Heart right ventricle (tissue), 16 donors: ENCODE data around the gene AMIGO3. TPM values are rescaled to one million over a fixed set of nuclear protein-coding genes. Genes with fewer than 3 reads are reported as not detected.

Source experiments
- ATAC-seq, 8 donors: fragments of 200-7000 bp; cut with Tn5 transposase; one replicate each; pipeline ENCODE4 v1.9.1; 2020; ENCODE audit warnings: mild to moderate bottlenecking in 8 of 8, moderate library complexity in 8 of 8, moderate number of reproducible peaks in 1 of 8
- DNase-seq, 2 donors: peaks; one replicate each; pipeline ENCODE4 v3.0.0-alpha.2; 2020
- H3K27ac ChIP-seq, 10 donors: fragments of 200-600 bp; sonication (generic) in 2 of 10; one replicate each; pipeline versions ENCODE4 v1.5.0 to v1.8.0; 2020 to 2022; ENCODE audit warnings: mild to moderate bottlenecking in 3 of 10
- H3K27me3 ChIP-seq, 7 donors: fragments of 200-600 bp; one replicate each; pipeline ENCODE4 v1.8.0; 2021 to 2022; ENCODE audit warnings: mild to moderate bottlenecking in 2 of 7
- H3K36me3 ChIP-seq, 9 donors: fragments of 200-600 bp; sonication (generic) in 1 of 9; one replicate each; pipeline versions ENCODE4 v1.5.0 to v1.8.0; 2020 to 2022; ENCODE audit warnings: mild to moderate bottlenecking in 2 of 9
- H3K4me1 ChIP-seq, 9 donors: fragments of 200-600 bp; sonication (generic) in 1 of 9; one replicate each; pipeline versions ENCODE4 v1.5.0 to v1.8.0; 2020 to 2022; ENCODE audit warnings: mild to moderate bottlenecking in 4 of 9
- H3K4me3 ChIP-seq, 10 donors: fragments of 200-600 bp; sonication (generic) in 2 of 10; one replicate each; pipeline versions ENCODE4 v1.5.0 to v1.8.0; 2020 to 2022; ENCODE audit warnings: mild to moderate bottlenecking in 7 of 10, moderate library complexity in 2 of 10
- H3K9me3 ChIP-seq, 11 donors: fragments of 200-600 bp in 10 of 11; sonication (generic) in 2 of 11; one replicate each; pipeline versions ENCODE4 v1.5.0 to v1.8.0; 2013 to 2022; ENCODE audit warnings: mild to moderate bottlenecking in 2 of 11, control low read depth in 1 of 11, moderate library complexity in 1 of 11
- CTCF ChIP-seq, 9 donors: fragments of 200-600 bp; sonication (generic) in 2 of 9; IDR thresholded peaks; one replicate each; pipeline versions ENCODE4 v1.5.0 to v1.8.0; 2021 to 2022; ENCODE audit warnings: antibody characterized with exemption in 9 of 9, mild to moderate bottlenecking in 5 of 9, moderate library complexity in 1 of 9
- WGBS, 2 donors: extraction: QIAGEN DNeasy Blood & Tissue Kit; methylation state at CpG; one replicate each; pipeline ENCODE4 v1.1.7; 2013; ENCODE audit warnings: inconsistent platforms in 1 of 2; 5-methylcytosine and 5-hydroxymethylcytosine counted together
- intact Hi-C, 10 donors: fragments of 100-400 bp; cut with DNase I; formaldehyde crosslinking; loops; one replicate each; pipeline versions ENCODE4 v1.11.1 to v1.14.2; 2022
- polyA plus RNA-seq, 2 donors: library from polyadenylated mRNA; stranded (reverse); fragments of 200-250 nt; gene quantifications; one replicate each; pipeline ENCODE4 v1.2.3, GENCODE V29; 2013
- total RNA-seq, 10 donors: library from RNA; stranded (reverse); fragmentation: NEBNext Ultra II Directional in 3 of 10; extraction: Animal tissue kit (Norgen Biotek cat#: 25700) in 3 of 10; gene quantifications; one replicate each; pipeline versions ENCODE4 v1.2.1 to v1.2.4, GENCODE V29; 2021 to 2023
- donor health status: Arrhythmogenic right ventricular cardiomyopathy.
- donor health status: ischemic (EF 13 %, LVEDD 7.1; RV severe dilation, severe dysfunction).
- donor health status: healthy with polysubstance abuse.
- donor health status: DM: no; HTN: yes; CAD: no.
- donor health status: DM: no; HTN: no; CAD: no.
- donor health status: ischemic (EF 25% LVEDD 6.9; RV normal size, moderate dysfunction).
- donor health status: ischemic (EF 25% LVEDD 5.7; RV mildly dilated, moderate dysfunction).
- donor health status: healthy.
- donor health status: DM: yes; HTN: yes; CAD: no.
- donor health status: Ischemic cardiomyopathy.
- donor health status: ischemic (EF 35%, LVEDD 5.7; RV mildly dilated, moderate dysfunction).
- donor health status: nonischemic (EF 11% LVEDD 7.7; RV severe dilation, severe dysfunction).
- donor health status: DM: yes; HTN: yes; CAD: no.
- donor health status: PGD.
- donor health status: ischemic (EF 29% LVEDD 5.4; RV normal size, mild dysfunction).
- donor health status: nonischemic (EF 23%, LVEDD 6.1; RV moderate dilation, normal function).

The AMIGO3 gene
- total and polyA plus RNA-seq, 12 donors: 0.09 to 2.1 (median 0.97) TPM; not detected in 8

GRCh38 chr3:49721896-49722781 lies 2.7 kb upstream of the AMIGO3 start:
- H3K27ac ChIP-seq: peak overlapping the region in 2 of 10 donors; percentile 96 to 98
- 89 to 91% methylated on average over 26 of the region's 26 CpGs for WGBS, 2 donors
- H3K4me1 ChIP-seq: peaks cover 15 to 52% (median 35%) of the 10 kb centered on the region in 9 donors
- no peak for DNase-seq
- peaks cover 0 to 53% (median 7%) of the 10 kb centered on the region in 9 donors for H3K36me3 ChIP-seq
- H3K27me3 ChIP-seq: no peaks in the 10 kb centered on the region
- peak overlapping the region in 4 of 10 donors; percentile 78 to 100 (median 98) for H3K4me3 ChIP-seq
- ATAC-seq: no peak
- intact Hi-C loops: loop anchor here in 2 of 10 donors (5.0 to 10.0 kb wide), 2 partner anchors 65 to 183 kb away; partner anchors contain the start of genes IP6K1 (in 1 of the 2) and MST1R (in 1 of the 2)
- H3K9me3 ChIP-seq: no peaks in the 10 kb centered on the region
- no peak for TF ChIP-seq CTCF (IDR thresholded peaks at IDR 0.05)

- ATAC-seq (no peak), DNase-seq (no peak)
- WGBS, 2 donors: 78 to 82% methylated on average over 9 of the region's 9 CpGs
- no peaks in the 10 kb centered on the region for H3K9me3 ChIP-seq
- intact Hi-C loops: loop anchor here in 2 of 10 donors (5.0 to 10.0 kb wide), 2 partner anchors 66 to 183 kb away; partner anchors contain the start of genes IP6K1 (in 1 of the 2) and MST1R (in 1 of the 2)
- H3K4me1 ChIP-seq: peaks cover 15 to 52% (median 35%) of the 10 kb centered on the region in 9 donors
- no peaks in the 10 kb centered on the region for H3K27me3 ChIP-seq
- no peak overlapping the region for H3K4me3 ChIP-seq
- H3K36me3 ChIP-seq: peaks cover 0 to 53% (median 1%) of the 10 kb centered on the region in 9 donors
- no peak for TF ChIP-seq CTCF (IDR thresholded peaks at IDR 0.05)
- no peak overlapping the region for H3K27ac ChIP-seq
These were observed 2.1 kb upstream of the AMIGO3 start for GRCh38 chr3:49721596-49721895.

GRCh38 chr3:49720855-49721595 lies 1.5 kb upstream of the AMIGO3 start:
- ATAC-seq (no peak), DNase-seq (no peak)
- Histone ChIP-seq H3K36me3 (peaks cover 0 to 52% (median 3%) of the 10 kb centered on the region in 9 donors), H3K4me1 (peaks cover 15 to 52% (median 35%) of the 10 kb centered on the region in 9 donors), H3K9me3 (no peaks in the 10 kb centered on the region), H3K27me3 (no peaks in the 10 kb centered on the region), H3K4me3 (no peak overlapping the region), H3K27ac (no peak overlapping the region)
- 64 to 68% methylated on average over 4 of the region's 4 CpGs for WGBS, 2 donors
- TF ChIP-seq CTCF (IDR thresholded peaks at IDR 0.05): no peak
- intact Hi-C loops: loop anchor here in 2 of 10 donors (5.0 to 10.0 kb wide), 2 partner anchors 66 to 184 kb away; partner anchors contain the start of genes IP6K1 (in 1 of the 2) and MST1R (in 1 of the 2)

- Histone ChIP-seq H3K36me3 (peaks cover 0 to 64% (median 8%) of the 10 kb centered on the region in 9 donors), H3K27ac (peak overlapping the region in 4 of 10 donors; percentile 13 to 75 (median 62)), H3K4me3 (peak overlapping the region; percentile 30 to 68 (median 62)), H3K9me3 (no peaks in the 10 kb centered on the region), H3K4me1 (peaks cover 10 to 42% (median 27%) of the 10 kb centered on the region in 9 donors), H3K27me3 (no peaks in the 10 kb centered on the region)
- no peak for TF ChIP-seq CTCF (IDR thresholded peaks at IDR 0.05)
- ATAC-seq (peak in 1 of 8 donors; percentile 0), DNase-seq (no peak)
- intact Hi-C loops: no loop called here
- 7 to 11% methylated on average over 32 to 33 of the region's 33 CpGs for WGBS, 2 donors
These were observed 648 bp downstream of the AMIGO3 start for GRCh38 chr3:49718858-49719213.
